Neutrophil (primary cell): ENCODE data around the gene IPO9.

Experiments
- H3K27ac ChIP-seq: fragments of 200-600 bp; sonication (generic); 2 replicates; pipeline ENCODE4 v1.5.1; 2016; ENCODE audit warnings: mild to moderate bottlenecking, moderate library complexity
- H3K27me3 ChIP-seq: fragments of 200-600 bp; sonication (generic); 2 replicates; pipeline ENCODE4 v1.6.0; 2016; ENCODE audit warnings: mild to moderate bottlenecking
- H3K36me3 ChIP-seq: fragments of 200-600 bp; sonication (generic); 2 replicates; pipeline ENCODE4 v1.5.1; 2017
- H3K4me1 ChIP-seq, 2 experiments: fragments of 200-600 bp in 1 of 2; sonication (generic) in 1 of 2; 1 replicate in 1 of 2; 2 replicates in 1 of 2; pipeline versions ENCODE4 v1.5.1 to v1.6.1; 2013 to 2016; ENCODE audit warnings: low read depth in 1 of 2, low read length in 1 of 2, mild to moderate bottlenecking in 1 of 2, moderate library complexity in 1 of 2; ENCODE audit not compliant: control insufficient read depth in 1 of 2, insufficient read depth in 1 of 2
- H3K4me3 ChIP-seq, 2 experiments: fragments of 200-600 bp in 1 of 2; sonication (generic) in 1 of 2; 1 replicate in 1 of 2; 2 replicates in 1 of 2; pipeline ENCODE4 v1.5.1; 2013 to 2016; ENCODE audit warnings: low read depth in 1 of 2, low read length in 1 of 2, mild to moderate bottlenecking in 1 of 2, moderate library complexity in 1 of 2
- H3K9me3 ChIP-seq: fragments of 200-600 bp; sonication (generic); 2 replicates; pipeline ENCODE4 v1.5.1; 2016
- TF ChIP-seq, protein P1 (sequence below): fragments of 200-600 bp; sonication (generic); IDR thresholded peaks from 2 replicates; pipeline ENCODE4 v1.5.1; 2016; ENCODE audit warnings: antibody characterized with exemption

IPO9 gene

DNA sequence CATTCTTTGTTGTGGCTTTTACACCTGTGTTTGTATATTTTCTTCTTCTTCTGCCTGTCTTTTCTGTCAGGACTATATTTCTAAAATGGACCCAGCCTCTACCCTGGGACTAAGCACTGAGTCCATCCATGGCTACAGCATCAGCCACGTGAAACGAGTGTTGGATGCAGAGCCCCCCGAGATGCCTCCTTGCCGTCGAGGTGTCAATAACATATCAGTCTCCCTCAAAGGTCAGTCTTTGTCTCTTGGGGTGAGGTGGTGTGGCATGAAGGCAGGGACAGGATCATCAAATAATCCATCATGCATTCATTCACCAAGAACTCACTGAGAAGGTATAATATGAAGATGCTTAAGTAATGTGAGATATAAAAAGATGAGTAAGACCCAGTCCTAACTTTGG, 19.1 kb upstream of the IPO9 start:
- H3K4me1 ChIP-seq: no peaks in the 10 kb centered on the region
- H3K4me3 ChIP-seq: no peak overlapping the region
- H3K27me3 ChIP-seq: no peaks in the 10 kb centered on the region
- H3K27ac ChIP-seq: no peak overlapping the region
- TF ChIP-seq, protein P1, sequence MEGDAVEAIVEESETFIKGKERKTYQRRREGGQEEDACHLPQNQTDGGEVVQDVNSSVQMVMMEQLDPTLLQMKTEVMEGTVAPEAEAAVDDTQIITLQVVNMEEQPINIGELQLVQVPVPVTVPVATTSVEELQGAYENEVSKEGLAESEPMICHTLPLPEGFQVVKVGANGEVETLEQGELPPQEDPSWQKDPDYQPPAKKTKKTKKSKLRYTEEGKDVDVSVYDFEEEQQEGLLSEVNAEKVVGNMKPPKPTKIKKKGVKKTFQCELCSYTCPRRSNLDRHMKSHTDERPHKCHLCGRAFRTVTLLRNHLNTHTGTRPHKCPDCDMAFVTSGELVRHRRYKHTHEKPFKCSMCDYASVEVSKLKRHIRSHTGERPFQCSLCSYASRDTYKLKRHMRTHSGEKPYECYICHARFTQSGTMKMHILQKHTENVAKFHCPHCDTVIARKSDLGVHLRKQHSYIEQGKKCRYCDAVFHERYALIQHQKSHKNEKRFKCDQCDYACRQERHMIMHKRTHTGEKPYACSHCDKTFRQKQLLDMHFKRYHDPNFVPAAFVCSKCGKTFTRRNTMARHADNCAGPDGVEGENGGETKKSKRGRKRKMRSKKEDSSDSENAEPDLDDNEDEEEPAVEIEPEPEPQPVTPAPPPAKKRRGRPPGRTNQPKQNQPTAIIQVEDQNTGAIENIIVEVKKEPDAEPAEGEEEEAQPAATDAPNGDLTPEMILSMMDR: no peak
- peaks cover 12% of the 10 kb centered on the region for H3K36me3 ChIP-seq
- no peaks in the 10 kb centered on the region for H3K9me3 ChIP-seq

GRCh38 chr1:201810466-201811216, 18.3 kb upstream of the IPO9 start:
- no peak overlapping the region for H3K4me3 ChIP-seq
- H3K4me1 ChIP-seq: no peaks in the 10 kb centered on the region
- H3K36me3 ChIP-seq: peaks cover 12% of the 10 kb centered on the region
- TF ChIP-seq, protein P1: no peak
- no peaks in the 10 kb centered on the region for H3K27me3 ChIP-seq
- no peaks in the 10 kb centered on the region for H3K9me3 ChIP-seq
- no peak overlapping the region for H3K27ac ChIP-seq

DNA sequence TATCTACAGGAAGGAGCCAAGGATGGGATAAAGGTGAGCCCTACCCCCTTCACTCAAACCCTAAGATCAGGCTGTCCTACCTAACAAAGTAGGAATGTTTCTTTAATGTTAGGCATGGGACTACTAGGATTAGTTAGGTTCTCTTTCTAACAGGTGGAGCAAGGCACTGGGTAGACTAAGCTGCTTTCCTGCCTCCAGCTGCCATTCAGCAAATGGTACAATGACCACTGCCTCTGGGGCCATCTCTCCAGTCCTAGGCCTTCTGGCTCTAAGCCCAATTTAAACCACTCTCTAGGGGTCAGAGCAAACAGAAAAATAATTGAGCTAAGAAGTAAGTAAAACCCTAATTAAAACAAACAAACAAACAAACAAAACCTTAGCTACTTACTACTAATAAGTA, 15.7 kb upstream of the IPO9 start:
- Histone ChIP-seq H3K27ac (no peak overlapping the region), H3K4me3 (no peak overlapping the region), H3K36me3 (peaks cover 8% of the 10 kb centered on the region), H3K27me3 (no peaks in the 10 kb centered on the region), H3K4me1 (no peaks in the 10 kb centered on the region), H3K9me3 (no peaks in the 10 kb centered on the region)
- TF ChIP-seq, protein P1: no peak

GRCh38 chr1:201816309-201816854, 12.6 kb upstream of the IPO9 start:
- TF ChIP-seq, protein P1: no peak
- no peaks in the 10 kb centered on the region for H3K36me3 ChIP-seq
- no peak overlapping the region for H3K27ac ChIP-seq
- no peaks in the 10 kb centered on the region for H3K4me1 ChIP-seq
- H3K27me3 ChIP-seq: no peaks in the 10 kb centered on the region
- H3K4me3 ChIP-seq: no peak overlapping the region
- H3K9me3 ChIP-seq: no peaks in the 10 kb centered on the region

GRCh38 chr1:201818971-201819750, 9.8 kb upstream of the IPO9 start:
- no peak overlapping the region for H3K27ac ChIP-seq
- H3K4me3 ChIP-seq: no peak overlapping the region
- H3K4me1 ChIP-seq: no peaks in the 10 kb centered on the region
- H3K27me3 ChIP-seq: no peaks in the 10 kb centered on the region
- H3K9me3 ChIP-seq: no peaks in the 10 kb centered on the region
- TF ChIP-seq, protein P1: no peak
- no peaks in the 10 kb centered on the region for H3K36me3 ChIP-seq
